ENCODE results near the gene AVPR1B.

AVPR1B gene

DNA sequence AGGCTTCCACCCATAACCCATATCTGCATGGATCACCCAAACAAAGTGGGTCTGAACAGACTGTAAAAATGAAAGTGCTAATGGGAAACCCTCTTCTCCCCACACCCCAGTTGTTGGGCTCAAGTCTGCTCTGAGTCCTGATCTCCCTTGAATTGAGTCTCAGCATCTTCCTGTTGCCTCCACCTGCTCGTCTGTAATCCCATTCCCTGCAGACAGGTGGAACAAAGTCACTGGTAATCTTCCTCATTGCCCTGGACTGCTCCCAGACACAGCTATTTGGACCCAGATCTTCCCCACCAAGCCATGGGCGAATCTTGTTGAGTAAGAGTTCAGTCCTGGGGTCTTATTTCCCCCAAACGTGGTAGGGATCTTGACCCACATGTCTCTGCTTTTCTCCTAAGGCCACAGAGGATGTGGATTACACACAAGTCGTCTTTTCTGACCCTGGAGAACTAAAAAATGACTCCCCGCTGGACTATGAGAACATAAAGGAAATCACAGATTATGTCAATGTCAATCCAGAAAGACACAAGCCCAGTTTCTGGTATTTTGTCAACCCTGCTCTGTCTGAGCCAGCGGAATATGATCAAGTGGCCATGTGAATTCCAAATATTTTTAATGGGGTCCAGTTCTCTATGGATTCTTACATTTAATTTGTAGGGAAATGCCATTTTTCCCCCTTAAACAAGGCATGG lies 15.7 kb downstream of the AVPR1B start:
- no peak for DNase-seq (ENCODE audit: low read depth)
- no peak overlapping the region for H3K4me3 ChIP-seq (ENCODE audit: control insufficient read depth, low read depth, low read length)
- TF ChIP-seq, protein P1, sequence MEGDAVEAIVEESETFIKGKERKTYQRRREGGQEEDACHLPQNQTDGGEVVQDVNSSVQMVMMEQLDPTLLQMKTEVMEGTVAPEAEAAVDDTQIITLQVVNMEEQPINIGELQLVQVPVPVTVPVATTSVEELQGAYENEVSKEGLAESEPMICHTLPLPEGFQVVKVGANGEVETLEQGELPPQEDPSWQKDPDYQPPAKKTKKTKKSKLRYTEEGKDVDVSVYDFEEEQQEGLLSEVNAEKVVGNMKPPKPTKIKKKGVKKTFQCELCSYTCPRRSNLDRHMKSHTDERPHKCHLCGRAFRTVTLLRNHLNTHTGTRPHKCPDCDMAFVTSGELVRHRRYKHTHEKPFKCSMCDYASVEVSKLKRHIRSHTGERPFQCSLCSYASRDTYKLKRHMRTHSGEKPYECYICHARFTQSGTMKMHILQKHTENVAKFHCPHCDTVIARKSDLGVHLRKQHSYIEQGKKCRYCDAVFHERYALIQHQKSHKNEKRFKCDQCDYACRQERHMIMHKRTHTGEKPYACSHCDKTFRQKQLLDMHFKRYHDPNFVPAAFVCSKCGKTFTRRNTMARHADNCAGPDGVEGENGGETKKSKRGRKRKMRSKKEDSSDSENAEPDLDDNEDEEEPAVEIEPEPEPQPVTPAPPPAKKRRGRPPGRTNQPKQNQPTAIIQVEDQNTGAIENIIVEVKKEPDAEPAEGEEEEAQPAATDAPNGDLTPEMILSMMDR (IDR thresholded peaks at IDR 0.05; ENCODE audit: control insufficient read depth, insufficient read depth, low read depth, low read length, missing control alignments): no peak

DNA sequence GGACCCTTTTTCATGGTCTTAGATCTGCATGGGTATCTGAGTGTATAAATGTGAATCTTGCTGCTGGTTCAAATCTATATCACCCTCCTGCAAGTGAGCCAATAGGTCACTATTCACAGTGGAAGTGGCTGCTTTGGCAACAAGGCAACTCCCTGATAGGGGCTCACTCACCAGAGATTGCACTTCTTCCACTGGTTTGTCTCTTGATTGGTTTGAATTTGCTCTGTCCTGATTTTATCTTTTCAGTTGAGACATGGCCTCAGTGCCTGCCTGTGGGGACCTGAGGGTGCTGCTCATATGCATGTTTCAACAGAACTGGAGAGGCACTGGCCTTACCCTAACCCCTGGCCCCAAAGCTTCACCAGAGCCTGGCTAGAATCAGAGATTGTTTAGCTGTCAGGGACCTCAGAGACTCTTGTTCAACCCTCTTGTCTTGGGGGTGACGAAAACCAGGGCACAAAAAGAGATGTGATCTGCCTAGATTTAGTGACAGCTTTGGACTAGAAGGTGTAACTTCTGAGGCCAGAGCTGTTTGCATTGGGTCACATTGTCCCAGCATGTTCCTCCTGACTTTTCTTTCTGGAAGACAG lies 16.9 kb downstream of the AVPR1B start:
- no peak for DNase-seq (ENCODE audit: low read depth)
- no peak overlapping the region for H3K4me3 ChIP-seq (ENCODE audit: control insufficient read depth, low read depth, low read length)
- TF ChIP-seq, protein P1 (IDR thresholded peaks at IDR 0.05; ENCODE audit: control insufficient read depth, insufficient read depth, low read depth, low read length, missing control alignments): no peak

DNA sequence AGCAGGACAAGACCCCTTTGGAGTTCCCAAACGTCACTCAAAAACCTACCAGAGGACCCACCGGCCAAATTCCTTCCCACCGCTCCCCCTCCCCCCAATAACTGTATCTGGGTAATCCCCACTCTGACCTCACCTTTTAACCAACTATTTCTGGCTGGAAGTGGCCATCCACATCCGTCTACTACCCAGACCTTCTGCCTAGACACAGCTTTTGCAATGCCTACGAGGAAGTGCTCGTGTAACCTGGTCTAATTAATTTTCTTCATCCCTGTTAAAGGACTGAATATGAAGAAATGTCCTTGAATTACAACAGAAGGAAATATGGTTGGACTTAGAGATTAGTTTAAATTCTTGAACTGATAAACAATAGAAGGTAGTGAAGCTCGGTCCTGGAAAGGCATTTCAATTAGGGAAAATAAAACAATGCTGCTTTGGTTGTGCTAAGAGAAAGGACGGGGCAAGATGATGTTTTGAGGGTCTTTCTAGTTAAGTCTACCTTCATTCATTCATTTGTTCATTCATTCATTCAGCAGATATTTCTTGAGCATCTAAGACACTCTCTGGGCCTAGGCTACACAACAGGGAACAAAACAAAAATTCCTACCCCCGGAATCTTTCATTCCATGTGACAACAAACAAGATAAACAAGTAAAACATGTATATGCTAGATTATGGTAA lies 18.8 kb downstream of the AVPR1B start:
- TF ChIP-seq, protein P1 (IDR thresholded peaks at IDR 0.05; ENCODE audit: control insufficient read depth, insufficient read depth, low read depth, low read length, missing control alignments): no peak
- H3K4me3 ChIP-seq (ENCODE audit: control insufficient read depth, low read depth, low read length): no peak overlapping the region
- DNase-seq (ENCODE audit: low read depth): no peak

DNA sequence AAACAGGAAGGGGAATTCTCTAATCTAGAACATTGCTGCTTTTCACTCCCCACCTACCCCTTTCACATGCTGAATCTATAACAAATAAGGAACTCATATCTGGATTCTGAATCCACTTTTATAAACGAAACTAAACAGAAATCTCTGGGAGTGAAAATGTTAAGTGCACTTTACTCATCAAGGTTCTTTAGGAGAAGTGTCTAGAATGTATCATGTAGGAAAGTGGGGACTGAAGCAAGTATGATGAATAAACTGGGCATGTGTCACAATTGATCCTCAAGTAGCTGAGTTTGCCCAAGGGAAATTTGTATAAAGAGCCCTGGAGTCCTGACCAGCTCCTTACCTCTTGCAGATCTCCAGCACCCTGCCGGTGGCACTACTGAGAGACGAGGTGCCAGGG lies 19.8 kb downstream of the AVPR1B start:
- TF ChIP-seq, protein P1 (IDR thresholded peaks at IDR 0.05; ENCODE audit: control insufficient read depth, insufficient read depth, low read depth, low read length, missing control alignments): no peak
- no peak for DNase-seq (ENCODE audit: low read depth)
- no peak overlapping the region for H3K4me3 ChIP-seq (ENCODE audit: control insufficient read depth, low read depth, low read length)

DNA sequence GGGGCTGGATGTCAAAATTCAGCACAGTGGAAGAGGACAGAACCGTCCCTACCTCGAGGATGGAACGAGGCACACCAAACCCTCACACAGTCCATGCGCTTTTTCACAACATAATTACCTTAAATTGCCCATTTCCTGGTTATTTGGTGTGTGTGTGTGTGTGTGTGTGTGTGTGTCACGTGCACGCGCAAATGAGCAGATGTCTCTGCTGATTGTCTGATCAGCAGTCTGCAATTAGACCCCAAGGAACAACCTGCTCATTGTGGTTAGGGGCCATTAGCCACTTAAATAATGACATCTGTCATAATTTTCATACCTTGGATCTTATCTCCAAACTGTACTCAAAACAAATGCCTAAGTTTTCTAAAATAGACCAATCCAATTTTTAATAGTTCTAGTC lies 23.2 kb downstream of the AVPR1B start:
- DNase-seq (ENCODE audit: low read depth): no peak
- TF ChIP-seq, protein P1 (IDR thresholded peaks at IDR 0.05; ENCODE audit: control insufficient read depth, insufficient read depth, low read depth, low read length, missing control alignments): no peak

DNA sequence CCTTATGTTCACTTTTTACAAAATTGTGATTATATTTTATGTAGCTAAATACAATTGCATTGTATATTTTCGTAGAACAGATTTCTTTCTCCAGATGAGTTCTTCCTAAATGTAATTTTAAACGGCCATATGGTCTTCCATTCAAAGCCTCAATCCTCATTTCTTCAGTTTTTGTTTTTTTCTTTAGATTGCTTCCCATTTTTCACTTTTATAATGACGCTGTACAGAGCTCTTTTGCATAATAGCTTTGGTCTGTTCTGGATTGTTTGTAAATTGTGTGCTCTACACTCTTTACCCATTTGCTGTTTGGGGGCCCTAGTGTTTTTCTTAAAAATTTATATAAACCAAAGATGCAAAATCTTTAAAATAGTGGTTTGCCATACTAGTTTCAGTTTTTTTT lies 27.8 kb downstream of the AVPR1B start:
- DNase-seq (ENCODE audit: low read depth): no peak
- no peak overlapping the region for H3K4me3 ChIP-seq (ENCODE audit: control insufficient read depth, low read depth, low read length)
- TF ChIP-seq, protein P1 (IDR thresholded peaks at IDR 0.05; ENCODE audit: control insufficient read depth, insufficient read depth, low read depth, low read length, missing control alignments): no peak

More for the DNA sequence above, 23.2 kb downstream of the AVPR1B start:
- no peak overlapping the region for H3K4me3 ChIP-seq (ENCODE audit: control insufficient read depth, low read depth, low read length)
